GDM1 (cell line): ENCODE data around the gene RAB3C.
"Not testable (repeated sequence)": the region's sequence is repeated elsewhere in the genome, so short reads cannot be mapped to it uniquely, and the experiment has no call there.

Experiments used
- DNase-seq: peaks from one replicate; lab custom pipeline; 2025; lab: John Stamatoyannopoulos, UW

The RAB3C gene

GRCh38 chr5:58582803-58583491, at the start of gene RAB3C:
RAB3C (plus strand) TSS chr5:58583075; CDS start chr5:58583209, 134 bp downstream.
- DNase-seq = peak; percentile 85

GRCh38 chr5:58541935-58542334, 40.9 kb upstream of the RAB3C start:
- DNase-seq = not testable (repeated sequence)

GRCh38 chr5:58542709-58543108, 40.2 kb upstream of the RAB3C start:
- no peak for DNase-seq

- no peak for DNase-seq
These were observed 39.2 kb upstream of the RAB3C start for GRCh38 chr5:58543723-58544122.

- DNase-seq = peak; percentile 9
These were observed 38.7 kb upstream of the RAB3C start for GRCh38 chr5:58544195-58544594.

- no peak for DNase-seq
These were observed 37.9 kb upstream of the RAB3C start for GRCh38 chr5:58544926-58545325.

GRCh38 chr5:58545912-58546311, 37.0 kb upstream of the RAB3C start:
- peak; percentile 55 for DNase-seq

- no peak for DNase-seq
These were observed 34.8 kb upstream of the RAB3C start for GRCh38 chr5:58548068-58548467.

- no peak for DNase-seq
These were observed 31.4 kb upstream of the RAB3C start for GRCh38 chr5:58551492-58551891.

GRCh38 chr5:58557665-58558338, 25.1 kb upstream of the RAB3C start:
- not testable (repeated sequence) for DNase-seq

- not testable (repeated sequence) for DNase-seq
These were observed 19.7 kb upstream of the RAB3C start for GRCh38 chr5:58563016-58563700.

- not testable (repeated sequence) for DNase-seq
These were observed 18.6 kb upstream of the RAB3C start for GRCh38 chr5:58564043-58564832.

GRCh38 chr5:58565033-58565432, 17.8 kb upstream of the RAB3C start:
- no peak for DNase-seq

- no peak for DNase-seq
These were observed 11.4 kb upstream of the RAB3C start for GRCh38 chr5:58571501-58571900.

- not testable (repeated sequence) for DNase-seq
These were observed 9.9 kb upstream of the RAB3C start for GRCh38 chr5:58572973-58573372.

- no peak for DNase-seq
These were observed 3.1 kb upstream of the RAB3C start for GRCh38 chr5:58579781-58580180.

GRCh38 chr5:58582019-58582802, 664 bp upstream of the RAB3C start:
- DNase-seq = no peak

- no peak for DNase-seq
These were observed 13.1 kb downstream of the RAB3C start for GRCh38 chr5:58595952-58596351.

GRCh38 chr5:58598440-58598839, 15.6 kb downstream of the RAB3C start:
- no peak for DNase-seq

GRCh38 chr5:58599217-58599616, 16.3 kb downstream of the RAB3C start:
- DNase-seq = no peak

- DNase-seq = not testable (repeated sequence)
These were observed 17.7 kb downstream of the RAB3C start for GRCh38 chr5:58600613-58601012.
